GM19193 (cell line): Measurements from ENCODE around the gene UBE2S.

Experiments used
- POLR2A ChIP-seq: IDR thresholded peaks from 4 replicates; pipeline ENCODE4 v1.6.1; 2011; ENCODE audit not compliant: insufficient read depth, insufficient read length; ENCODE audit errors: extremely low read depth

The UBE2S gene

DNA sequence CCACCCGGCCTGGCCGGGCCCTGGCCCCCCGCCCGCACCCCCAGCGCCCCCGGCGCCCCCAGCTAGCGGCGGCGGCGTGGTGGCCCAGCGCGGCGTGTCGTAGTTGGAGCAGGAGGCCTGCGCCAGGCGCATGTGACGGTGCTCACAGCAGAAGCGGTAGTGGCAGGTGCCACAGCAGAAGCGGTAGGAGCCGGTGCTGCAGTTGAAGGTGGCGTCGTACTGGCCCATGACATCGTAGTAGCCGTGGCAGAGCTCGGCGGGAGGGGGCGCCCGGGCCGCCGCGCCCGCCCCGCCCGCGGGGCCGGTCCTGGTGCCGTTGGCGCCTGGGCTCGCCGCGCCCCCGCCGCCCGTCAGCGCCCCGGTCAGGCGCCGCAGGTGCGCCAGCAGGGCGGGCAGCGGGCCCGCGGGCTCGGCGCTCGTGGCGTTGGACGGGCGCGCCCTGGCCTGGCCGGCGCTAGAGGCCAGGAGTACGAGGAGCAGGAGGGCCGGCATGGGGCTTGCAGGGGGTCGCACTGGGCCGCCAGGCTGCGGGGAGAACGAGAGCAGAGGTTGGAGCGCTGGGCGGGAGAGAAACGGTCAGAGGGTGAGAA is 34.9 kb upstream of the UBE2S start:
- no peak for TF ChIP-seq POLR2A

DNA sequence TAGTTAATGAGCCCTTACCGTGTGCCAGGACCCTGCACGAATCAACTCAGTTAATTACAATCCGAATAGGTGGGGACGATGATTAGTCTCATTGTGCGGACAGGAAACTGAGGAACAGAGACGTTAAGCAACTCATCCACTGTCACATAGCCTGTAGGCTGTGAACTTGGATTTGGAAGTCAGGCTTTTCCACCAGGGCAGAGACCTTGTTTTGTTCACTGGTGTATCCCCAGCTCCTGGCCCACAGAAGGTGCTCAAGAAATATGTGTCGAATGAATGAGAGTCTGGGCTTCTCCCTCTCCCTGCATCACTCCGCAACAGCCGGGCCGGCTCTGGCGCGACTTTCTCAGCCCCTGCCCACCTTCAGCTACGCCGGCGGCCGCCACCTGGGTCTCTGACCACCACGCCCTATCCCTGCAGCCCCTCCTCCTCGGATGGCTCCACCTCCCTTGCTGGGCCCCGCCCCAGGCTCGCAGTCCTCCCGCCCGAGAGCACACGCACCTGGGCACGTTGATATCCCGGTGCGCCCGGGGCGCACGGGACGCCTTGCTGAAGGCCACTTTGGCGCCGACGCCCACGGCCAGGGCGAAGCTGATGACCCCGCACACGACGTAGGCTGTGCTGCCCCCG is 34.2 kb upstream of the UBE2S start:
- TF ChIP-seq POLR2A = no peak

DNA sequence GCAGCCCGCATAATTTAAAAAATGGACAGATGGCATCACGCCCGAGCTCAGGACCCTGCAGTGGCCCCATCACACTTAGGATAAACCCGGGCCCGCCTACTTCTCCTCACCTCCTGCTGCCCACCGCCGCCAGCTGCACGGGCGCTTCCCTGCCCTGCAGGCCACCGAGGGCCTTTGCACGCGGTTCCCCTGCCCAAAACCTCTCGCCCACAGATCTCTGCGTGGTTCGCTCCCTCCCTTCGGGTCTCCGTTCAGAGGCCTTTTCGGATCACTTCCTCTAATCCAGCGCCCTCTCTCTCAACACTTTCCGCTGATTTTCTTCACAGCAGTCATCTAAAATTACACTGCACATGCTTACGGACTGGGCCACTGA is 33.7 kb upstream of the UBE2S start:
- TF ChIP-seq POLR2A = no peak

DNA sequence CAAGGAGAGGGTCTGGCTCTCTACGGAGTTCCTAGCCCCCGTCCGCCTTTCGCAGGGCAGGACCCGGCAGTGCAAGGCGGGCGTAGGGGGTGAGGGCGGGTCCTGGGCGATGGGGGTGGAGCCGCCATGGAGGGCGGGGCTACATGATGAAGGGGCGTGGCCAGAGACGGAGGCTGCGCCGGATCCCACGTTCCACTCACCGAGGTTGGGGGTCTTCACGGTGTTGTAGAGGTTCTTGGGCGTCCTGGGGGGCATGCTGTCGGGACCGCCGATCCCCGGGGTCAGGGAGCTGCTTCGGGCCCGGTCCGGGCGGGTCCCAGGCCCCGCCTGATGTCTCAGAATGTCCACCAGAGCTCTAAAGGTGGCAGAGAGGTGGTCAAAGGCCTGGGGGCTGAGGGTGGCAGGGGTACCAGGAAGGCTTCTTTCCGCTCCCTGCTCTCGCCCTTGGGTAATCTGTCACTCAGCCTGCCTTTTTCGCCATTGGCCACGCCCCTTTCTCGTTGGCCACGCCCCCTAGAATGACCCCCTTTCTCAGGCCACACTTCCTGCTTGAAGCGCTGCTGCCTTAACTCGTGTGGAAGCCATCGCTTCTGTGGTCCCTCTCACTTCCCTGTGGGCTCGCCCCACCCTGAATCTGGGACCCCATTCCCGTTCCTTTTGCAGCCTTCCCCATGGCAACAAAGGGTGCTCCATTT is 33.0 kb upstream of the UBE2S start:
- TF ChIP-seq POLR2A = no peak

DNA sequence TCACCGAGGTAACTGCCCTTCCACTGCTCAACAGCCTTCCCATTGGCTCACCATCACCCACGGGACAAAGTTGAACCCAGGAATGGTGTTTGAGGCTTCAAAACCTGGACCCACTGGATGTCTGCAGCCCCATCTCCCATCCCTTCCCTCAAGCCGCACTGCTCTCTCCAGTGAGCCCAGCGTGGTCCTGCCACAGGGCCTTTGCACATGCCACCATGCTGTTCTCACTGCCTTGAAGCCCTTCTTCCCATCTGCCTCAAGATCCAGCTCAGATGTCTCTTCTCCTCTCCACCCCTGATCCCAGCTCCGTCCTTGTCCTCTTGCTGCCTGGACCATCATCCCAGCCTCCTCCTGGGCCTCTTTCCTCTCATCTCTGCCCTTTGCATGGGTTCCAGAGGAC is 31.5 kb upstream of the UBE2S start:
- no peak for TF ChIP-seq POLR2A

DNA sequence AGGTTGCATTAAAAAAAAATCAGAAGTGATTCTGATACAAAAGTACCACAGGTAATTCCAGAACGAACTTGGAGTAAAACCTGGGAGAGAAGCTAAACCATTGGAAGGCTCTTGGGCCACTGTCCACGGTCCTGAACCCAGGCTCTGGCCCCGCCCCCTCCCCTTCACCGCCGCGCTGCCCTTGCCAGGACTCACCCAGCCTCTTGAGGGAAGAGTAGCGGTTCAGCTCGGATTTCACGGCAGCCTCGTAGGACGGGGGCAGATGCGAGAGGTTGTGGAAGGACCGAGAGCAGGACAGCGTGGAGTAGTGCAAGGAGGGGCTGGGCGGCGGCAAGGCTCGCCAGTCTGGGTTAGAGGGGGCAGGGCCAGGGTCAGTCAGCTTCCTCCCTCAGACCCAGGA is 29.8 kb upstream of the UBE2S start:
- TF ChIP-seq POLR2A = no peak

DNA sequence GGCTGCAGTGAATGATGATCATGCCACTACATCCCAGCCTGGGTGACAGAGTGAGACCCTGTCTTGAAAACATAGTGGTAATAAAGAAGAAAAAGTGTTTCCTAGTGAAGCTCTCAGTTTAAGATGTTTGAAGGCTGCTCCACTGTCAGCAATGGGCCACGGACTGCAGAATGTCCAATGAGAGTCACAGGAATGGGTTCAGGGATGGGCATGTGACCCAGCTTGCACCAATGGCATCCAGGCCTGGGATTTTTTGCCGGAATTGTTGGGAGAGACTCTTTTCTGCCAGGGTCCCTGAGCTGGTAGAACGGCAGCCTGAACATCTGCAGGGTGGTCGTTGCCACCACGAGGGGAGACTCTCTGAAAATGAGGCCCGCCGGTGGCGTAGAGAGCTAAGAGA is 29.3 kb upstream of the UBE2S start:
- no peak for TF ChIP-seq POLR2A

DNA sequence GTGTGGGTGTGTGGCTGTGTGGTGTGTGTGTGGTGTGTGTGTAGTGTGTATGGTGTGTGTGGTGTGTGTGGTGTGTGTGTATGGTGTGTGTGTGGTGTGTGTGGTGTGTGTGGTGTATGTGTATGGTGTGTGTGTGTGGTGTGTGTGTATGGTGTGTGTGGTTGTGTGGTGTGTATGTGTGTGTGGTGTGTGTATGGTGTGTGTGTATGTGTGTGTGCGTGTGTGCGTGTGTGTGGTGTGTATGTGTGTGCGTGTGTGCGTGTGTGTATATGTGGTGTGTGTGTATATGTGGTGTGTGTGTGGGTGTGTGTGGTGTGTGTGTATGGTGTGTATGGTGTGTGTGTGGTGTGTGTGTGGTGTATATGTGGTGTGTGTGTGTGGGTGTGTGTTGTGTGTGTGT is 27.4 kb upstream of the UBE2S start:
- TF ChIP-seq POLR2A = no peak

DNA sequence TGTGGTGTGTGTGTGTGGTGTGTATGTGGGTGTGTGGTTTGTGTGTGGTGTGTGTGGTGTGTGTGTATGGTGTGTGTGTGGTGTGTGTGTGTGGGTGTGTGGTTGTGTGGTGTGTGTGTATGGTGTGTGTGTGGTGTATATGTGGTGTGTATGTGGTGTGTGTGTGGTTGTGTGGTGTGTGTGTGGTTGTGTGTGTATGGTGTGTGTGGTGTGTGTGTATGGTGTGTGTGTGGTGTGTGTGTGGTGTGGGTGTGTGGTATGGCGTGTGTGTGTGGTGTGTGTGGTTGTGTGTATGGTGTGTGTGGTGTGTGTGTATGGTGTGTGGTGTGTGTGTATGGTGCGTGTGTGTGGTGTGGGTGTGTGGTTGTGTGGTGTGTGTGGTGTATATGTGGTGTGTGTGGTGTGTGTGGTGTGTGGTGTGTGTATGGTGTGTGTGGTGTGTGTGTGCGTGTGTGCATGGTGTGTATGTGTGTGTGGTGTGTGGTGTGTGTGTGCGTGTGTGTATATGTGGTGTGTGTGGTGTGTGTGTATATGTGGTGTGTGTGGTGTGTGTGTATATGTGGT is 26.9 kb upstream of the UBE2S start:
- no peak for TF ChIP-seq POLR2A

DNA sequence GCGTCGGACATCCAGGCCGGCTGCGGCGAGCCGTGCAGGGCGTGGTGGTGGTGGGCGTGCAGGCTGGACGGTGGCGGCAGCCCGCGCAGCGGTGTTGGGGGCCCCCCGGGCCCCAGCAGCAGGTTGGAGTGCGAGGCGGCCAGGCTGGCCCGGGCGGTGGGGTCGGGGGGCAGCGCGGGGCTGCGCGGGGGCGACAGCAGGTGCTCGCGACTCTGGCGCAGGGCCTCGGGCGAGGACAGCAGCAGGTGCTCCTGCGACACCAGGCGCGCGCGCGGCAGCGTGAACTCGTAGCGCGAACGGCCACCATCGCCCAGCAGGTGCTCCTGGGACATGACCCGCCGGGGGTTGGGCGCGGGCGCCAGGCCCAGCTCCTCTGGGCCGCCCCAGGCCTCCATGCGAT is 25.7 kb upstream of the UBE2S start:
- no peak for TF ChIP-seq POLR2A

DNA sequence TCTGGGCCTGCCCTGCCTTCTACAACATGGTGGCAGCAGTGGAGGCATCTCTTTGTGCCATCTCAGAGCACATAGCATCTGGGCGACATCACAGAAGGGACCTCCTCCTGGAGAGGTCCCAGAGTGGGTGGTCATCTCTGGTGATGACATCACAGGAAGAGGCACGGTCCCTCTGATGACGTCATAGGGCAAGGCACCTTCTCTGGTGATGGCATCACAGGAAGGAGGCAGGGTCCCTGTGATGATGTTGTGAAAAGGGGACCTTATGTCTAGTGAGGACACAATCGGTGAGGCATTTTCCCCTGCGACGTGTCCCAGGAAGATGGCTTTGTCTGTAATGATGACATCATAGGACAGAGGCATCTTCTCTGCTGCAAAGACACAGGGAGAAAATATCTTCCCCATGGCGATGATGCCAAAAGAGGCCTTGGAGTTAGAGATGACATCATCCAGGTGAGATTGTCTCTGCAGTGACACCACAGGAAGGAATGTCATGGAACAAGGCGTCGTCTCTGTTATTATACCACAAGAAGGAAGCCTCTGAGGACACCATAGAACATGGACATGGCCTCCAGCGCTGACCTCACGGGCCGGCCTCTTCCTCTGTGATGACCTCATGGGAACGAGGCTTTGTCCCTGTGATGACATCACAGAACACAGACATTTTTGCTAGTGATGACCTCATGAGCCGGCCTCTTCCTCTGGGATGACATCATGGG is 24.8 kb upstream of the UBE2S start:
- TF ChIP-seq POLR2A = no peak

DNA sequence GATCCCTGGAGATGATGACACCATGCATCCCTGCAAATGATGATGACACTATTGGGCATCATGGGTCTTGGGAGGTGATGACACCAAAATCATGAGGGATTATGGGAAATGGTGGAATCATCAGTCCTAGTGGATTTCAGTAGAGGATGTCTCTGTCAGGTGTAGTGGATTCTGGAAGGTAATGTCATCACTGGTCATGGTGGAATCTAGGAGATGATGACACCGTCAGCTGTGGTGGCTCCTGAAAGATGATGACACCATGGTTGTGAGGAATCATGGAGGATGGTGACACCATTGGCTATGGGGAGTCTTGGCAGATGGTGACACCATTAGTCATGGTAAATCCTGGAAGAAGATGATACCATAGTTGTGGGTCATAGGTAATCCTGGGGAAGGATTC is 23.6 kb upstream of the UBE2S start:
- no peak for TF ChIP-seq POLR2A

DNA sequence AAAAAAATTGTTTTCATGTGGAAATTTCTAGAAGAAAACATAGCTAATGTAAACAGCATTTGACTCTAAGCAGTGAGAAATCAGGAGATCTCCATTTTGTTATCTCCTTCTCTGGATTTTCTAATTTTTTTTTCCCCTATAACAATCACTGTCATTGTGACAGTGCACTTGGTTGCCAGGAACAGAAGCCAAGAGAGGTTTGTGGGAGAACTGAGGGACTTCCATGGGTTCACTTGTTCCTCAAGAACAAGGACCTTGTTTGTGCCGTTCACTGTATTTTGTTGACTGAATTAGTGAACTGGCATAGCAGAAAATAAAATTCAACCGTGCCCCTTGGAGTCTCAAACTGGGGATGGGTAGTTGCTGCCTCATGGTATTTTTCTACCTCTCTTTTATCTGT is 18.5 kb upstream of the UBE2S start:
- no peak for TF ChIP-seq POLR2A

DNA sequence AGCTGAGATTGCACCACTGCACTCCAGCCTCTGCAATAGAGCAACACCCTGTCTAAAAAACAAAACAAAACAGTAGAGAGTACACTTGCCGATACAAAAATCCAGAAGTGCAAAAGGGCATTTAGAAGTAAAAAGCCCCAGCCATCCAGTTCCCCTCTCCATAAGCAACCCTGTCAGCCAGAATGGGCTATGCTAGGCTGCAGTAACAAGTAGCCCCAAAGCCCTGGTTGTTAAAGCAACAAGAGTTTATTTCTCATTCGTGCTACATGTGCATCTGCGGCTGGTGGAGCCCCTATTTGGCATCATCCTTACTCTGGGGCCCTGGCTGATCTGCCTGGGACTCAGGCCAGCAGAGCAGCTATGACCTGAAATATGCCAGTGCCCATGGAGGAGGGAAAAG is 16.9 kb upstream of the UBE2S start:
- TF ChIP-seq POLR2A = no peak

DNA sequence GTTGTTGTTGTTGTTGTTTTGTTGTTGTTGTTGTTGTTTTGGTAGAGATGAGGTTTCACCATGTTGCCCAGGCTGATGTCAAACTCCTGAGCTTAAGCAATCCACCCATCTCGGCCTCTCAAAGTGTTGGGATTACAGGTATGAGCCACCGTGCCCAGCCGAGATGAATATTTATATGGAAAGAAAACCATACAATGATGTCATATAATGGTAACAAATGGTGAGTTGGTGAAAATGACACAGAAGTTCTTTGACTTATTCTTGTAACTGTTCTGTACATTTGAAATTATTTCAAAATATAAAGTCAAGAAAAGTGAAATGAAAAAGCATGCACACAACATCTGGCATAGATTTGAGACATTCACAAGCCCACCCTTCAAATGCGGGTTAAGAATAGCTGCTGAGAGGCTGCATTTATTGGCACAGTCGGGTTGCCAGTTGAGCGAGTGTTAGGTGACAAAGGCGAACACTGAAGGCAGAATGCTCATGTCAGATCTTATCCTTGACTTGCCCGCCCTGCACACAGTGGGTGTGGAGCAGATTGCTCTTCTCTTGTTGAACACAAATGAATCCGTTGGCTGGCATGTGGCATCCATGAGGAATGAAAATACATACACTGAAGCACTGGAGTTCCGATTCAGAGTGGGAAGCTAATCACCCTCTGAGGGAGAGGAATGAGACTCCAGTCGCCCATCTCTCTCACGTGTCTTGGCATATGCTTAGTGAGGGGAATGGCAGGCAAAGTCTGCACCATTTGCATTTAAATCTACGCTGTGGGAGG is 15.8 kb upstream of the UBE2S start:
- no peak for TF ChIP-seq POLR2A
